A549 (cell line): ENCODE data around the gene NCOA7. TPM values are rescaled to one million over a fixed set of nuclear protein-coding genes. Genes with fewer than 3 reads are reported as not detected.

Experiments
- ATAC-seq, 2 experiments: fragments of 200-7000 bp in 1 of 2; fragments of >200 bp in 1 of 2; cut with Nextera tagmentation in 1 of 2; cut with Tn5 transposase in 1 of 2; 3 replicates each; pipeline versions ENCODE4 v1.8.0 to v1.9.1; 2018 to 2020; ENCODE audit warnings: mild to moderate bottlenecking in 1 of 2, moderate library complexity in 1 of 2
- CTCF ChIA-PET: fragments of 300-600 bp; sonication (Branson Sonifier 250); formaldehyde crosslinking; extraction: SDS; loops from one replicate; lab custom pipeline; 2021; ENCODE audit warnings: antibody characterized with exemption, inconsistent platforms; lab: Yijun Ruan, JAX
- POLR2A ChIA-PET: fragments of 350-600 bp; formaldehyde crosslinking; extraction: SDS; loops from one replicate; lab custom pipeline; 2021; ENCODE audit warnings: antibody characterized with exemption, inconsistent platforms; lab: Yijun Ruan, JAX
- DNase-seq, 2 experiments: peaks; one replicate each; pipeline versions ENCODE4 v3.0.0 to v3.0.0-alpha.2; 2011 to 2016; ENCODE audit warnings: low read depth in 1 of 2, low spot score in 1 of 2
- FAIRE-seq: peaks from 2 replicates; lab custom pipeline; 2011; peaks lifted over from hg19 to GRCh38; lab: Jason Lieb, UNC
- H3K27ac ChIP-seq, 2 experiments: fragments of >200 bp; sonication (Bioruptor Twin); formaldehyde crosslinking; 3 replicates each; pipeline ENCODE4 v1.5.1; 2016 to 2017
- H3K4me1 ChIP-seq: fragments of >200 bp; sonication (Bioruptor Twin); formaldehyde crosslinking; 3 replicates; pipeline ENCODE4 v1.6.1; 2016
- H3K4me2 ChIP-seq: fragments of >200 bp; sonication (Bioruptor Twin); formaldehyde crosslinking; 3 replicates; pipeline ENCODE4 v1.6.1; 2016
- H3K4me3 ChIP-seq: fragments of >200 bp; sonication (Bioruptor Twin); formaldehyde crosslinking; 3 replicates; pipeline ENCODE4 v1.5.1; 2016
- H3K9me3 ChIP-seq: fragments of >200 bp; sonication (Bioruptor Twin); formaldehyde crosslinking; 3 replicates; pipeline ENCODE4 v1.6.1; 2016
- BCL3 ChIP-seq: fragments of >200 bp; sonication (Bioruptor Twin); formaldehyde crosslinking; IDR thresholded peaks from 3 replicates; pipeline ENCODE4 v1.6.1; 2016
- CBX2 ChIP-seq: fragments of 200-600 bp; sonication (generic); IDR thresholded peaks from 2 replicates; pipeline ENCODE4 v1.6.1; 2016; ENCODE audit warnings: low read depth, mild to moderate bottlenecking, borderline replicate concordance
- CTCF ChIP-seq: fragments of >200 bp; sonication (Bioruptor Twin); formaldehyde crosslinking; IDR thresholded peaks from 3 replicates; pipeline ENCODE4 v1.5.1; 2016
- EHF ChIP-seq: fragments of 250-450 bp; sonication (Bioruptor Pico); IDR thresholded peaks from 2 replicates; pipeline ENCODE4 v1.5.0; 2020; ENCODE audit warnings: mild to moderate bottlenecking
- EHMT2 ChIP-seq: fragments of 200-600 bp; sonication (generic); IDR thresholded peaks from 2 replicates; pipeline ENCODE4 v1.6.1; 2016; ENCODE audit warnings: antibody characterized with exemption, low read depth, mild to moderate bottlenecking, moderate library complexity
- FOSB ChIP-seq: fragments of 250-450 bp; sonication (Bioruptor Pico); IDR thresholded peaks from 2 replicates; pipeline ENCODE4 v1.5.0; 2020; ENCODE audit warnings: mild to moderate bottlenecking, moderate library complexity
- FOSL2 ChIP-seq, 2 experiments: fragments of 450-650 bp in 1 of 2; fragments of >200 bp in 1 of 2; sonication (Bioruptor Twin) in 1 of 2; formaldehyde crosslinking; IDR thresholded peaks; 2 replicates each; pipeline versions ENCODE4 v1.5.0 to v1.6.1; 2016 to 2020; ENCODE audit warnings: mild to moderate bottlenecking in 1 of 2, moderate library complexity in 1 of 2
- HOXB5 ChIP-seq: fragments of 250-450 bp; sonication (Bioruptor Pico); IDR thresholded peaks from 2 replicates; pipeline ENCODE4 v1.5.0; 2020; ENCODE audit warnings: mild to moderate bottlenecking, moderate library complexity
- JUNB ChIP-seq: fragments of >200 bp; sonication (Bioruptor Twin); formaldehyde crosslinking; IDR thresholded peaks from 2 replicates; pipeline ENCODE4 v1.6.1; 2016
- KDM5A ChIP-seq: fragments of 200-600 bp; sonication (generic); IDR thresholded peaks from 2 replicates; pipeline ENCODE4 v1.6.1; 2016; ENCODE audit warnings: antibody characterized with exemption, mild to moderate bottlenecking
- MAFK ChIP-seq: fragments of 450-650 bp; IDR thresholded peaks from 2 replicates; pipeline ENCODE4 v1.6.1; 2014; ENCODE audit not compliant: partially characterized antibody
- MAZ ChIP-seq: fragments of 150-350 bp; IDR thresholded peaks from 2 replicates; pipeline ENCODE4 v1.6.1; 2014; ENCODE audit warnings: antibody characterized with exemption, low read depth, low read length, borderline replicate concordance
- MYC ChIP-seq: IDR thresholded peaks from 2 replicates; pipeline ENCODE4 v1.6.1; 2012; ENCODE audit warnings: mild to moderate bottlenecking, inconsistent platforms, low read length, improper control_type of control experiment, borderline replicate concordance
- NR3C1 ChIP-seq: fragments of >200 bp; sonication (Bioruptor Twin); formaldehyde crosslinking; IDR thresholded peaks from 3 replicates; pipeline ENCODE4 v1.6.1; 2017
- RAD21 ChIP-seq, 2 experiments: fragments of >200 bp in 1 of 2; sonication (Bioruptor Twin) in 1 of 2; formaldehyde crosslinking in 1 of 2; IDR thresholded peaks in 1 of 2; conservative IDR thresholded peaks in 1 of 2; 2 replicates in 1 of 2; 3 replicates in 1 of 2; pipeline ENCODE4 v1.6.1; 2012 to 2018; ENCODE audit warnings: inconsistent platforms in 1 of 2
- RARB ChIP-seq: fragments of 250-450 bp; sonication (Bioruptor Pico); IDR thresholded peaks from 2 replicates; pipeline ENCODE4 v1.8.0; 2021; ENCODE audit warnings: mild to moderate bottlenecking, moderate library complexity
- RFX5 ChIP-seq: fragments of 450-650 bp; IDR thresholded peaks from 2 replicates; pipeline ENCODE4 v1.7.1; 2014; ENCODE audit warnings: antibody characterized with exemption, mild to moderate bottlenecking, moderate library complexity
- SMC3 ChIP-seq: fragments of >200 bp; sonication (Bioruptor Twin); formaldehyde crosslinking; IDR thresholded peaks from 3 replicates; pipeline ENCODE4 v1.6.1; 2018; ENCODE audit warnings: inconsistent platforms
- TP53 ChIP-seq: fragments of 250-450 bp; sonication (Bioruptor Pico); IDR thresholded peaks from 2 replicates; pipeline ENCODE4 v1.5.0; 2021; ENCODE audit warnings: mild to moderate bottlenecking, moderate library complexity
- USF2 ChIP-seq: fragments of 450-650 bp; IDR thresholded peaks from 2 replicates; pipeline ENCODE4 v1.6.1; 2014; ENCODE audit warnings: antibody characterized with exemption
- ZFP36 ChIP-seq: fragments of 450-650 bp; IDR thresholded peaks from 2 replicates; pipeline ENCODE4 v1.6.1; 2014; ENCODE audit warnings: borderline replicate concordance; ENCODE audit not compliant: partially characterized antibody
- ZSCAN20 ChIP-seq: fragments of 250-450 bp; sonication (Bioruptor Pico); IDR thresholded peaks from 2 replicates; pipeline ENCODE4 v1.8.0; 2022; ENCODE audit warnings: mild to moderate bottlenecking, moderate library complexity
- WGBS: methylation state at CpG from one replicate; pipeline ENCODE4 v1.1.6; 2017; ENCODE audit errors: missing lambda C conversion rate; 5-methylcytosine and 5-hydroxymethylcytosine counted together
- polyA plus RNA-seq, 4 experiments: library from polyadenylated mRNA; depleted of rRNA in 3 of 4; stranded (reverse); fragments of >200 nt; fragmentation: RNase III in 1 of 4; extraction: RNeasy Plus Mini Kit Qiagen cat#74134 plus additional on column Dnase treatment in 1 of 4; gene quantifications; 2 replicates in 3 of 4; 3 replicates in 1 of 4; pipeline ENCODE4 v1.2.3, GENCODE V29; 2011 to 2017

NCOA7 gene
- polyA plus RNA-seq, 2 of the 4 experiments (the other 2 are of a cell fraction), result 66.4 to 195 TPM

DNA sequence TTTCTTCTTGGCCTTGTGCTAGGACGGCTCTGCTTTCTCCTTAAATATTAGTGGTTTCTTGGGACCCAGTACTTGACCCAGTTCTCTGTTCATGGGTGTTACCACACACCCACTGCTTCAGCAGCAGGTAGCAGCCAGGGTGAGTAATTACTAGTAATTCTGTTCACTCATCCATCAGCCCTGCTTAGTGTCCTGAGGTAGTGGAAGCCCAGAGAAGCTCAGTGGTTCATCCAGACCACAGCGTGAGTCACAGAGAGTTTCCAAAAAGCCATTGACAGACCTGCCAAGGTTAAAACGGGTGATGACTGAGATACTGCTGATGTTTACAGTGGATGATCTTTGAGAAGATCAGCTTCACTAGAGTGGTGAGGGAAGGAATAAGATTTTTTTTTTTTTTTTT, 114.1 kb downstream of the NCOA7 start:
- TF ChIP-seq MAZ, result no peak
- TF ChIP-seq FOSB (CRISPR knock-in tag), result no peak
- no peak for TF ChIP-seq SMC3
- TF ChIP-seq RFX5, result no peak
- no peak for TF ChIP-seq CBX2
- no peak for TF ChIP-seq EHMT2
- TF ChIP-seq HOXB5 (CRISPR knock-in tag), result no peak
- TF ChIP-seq MAFK, result no peak
- TF ChIP-seq FOSL2 (IDR thresholded peaks at IDR 0.05), result no peak
- TF ChIP-seq FOSL2 (CRISPR knock-in tag; IDR thresholded peaks at IDR 0.05), result no peak
- TF ChIP-seq RARB (CRISPR knock-in tag), result no peak
- no peak for TF ChIP-seq BCL3
- no peak for TF ChIP-seq JUNB
- TF ChIP-seq KDM5A, result no peak
- TF ChIP-seq USF2, result no peak
- TF ChIP-seq TP53, result no peak
- TF ChIP-seq ZFP36, result no peak
- no peak for TF ChIP-seq MYC
- no peak for TF ChIP-seq NR3C1
- no peak overlapping the region for H3K4me3 ChIP-seq
- H3K9me3 ChIP-seq, result no peaks in the 10 kb centered on the region
- DNase-seq (no peak), ATAC-seq (peak; percentile 49 to 60; a peak in 5 of 6 replicates), FAIRE-seq (no peak)
- CTCF ChIA-PET, result interaction anchor here (0.6 to 2.0 kb wide), 12 partner anchors 13 to 1592 kb away, joined by 3 to 9 read pairs (median 3); partner anchors contain the start of gene HINT3
- H3K4me1 ChIP-seq, result peaks cover 88% of the 10 kb centered on the region
- POLR2A ChIA-PET, result interaction anchor here (1.2 kb wide), 1 partner anchor 9 kb away, joined by 3 read pairs; no protein-coding TSS in a partner anchor
- peak overlapping the region; percentile 43 to 97; a peak in 5 of 6 replicates for H3K27ac ChIP-seq
- 44% methylated on average over 3 of the region's 3 CpGs for WGBS
- peak overlapping the region; percentile 88 for H3K4me2 ChIP-seq

- no peak for TF ChIP-seq MAFK
- no peak for TF ChIP-seq ZSCAN20 (CRISPR knock-in tag)
- TF ChIP-seq CTCF, result peak; percentile 47
- TF ChIP-seq EHF (CRISPR knock-in tag), result no peak
- no peak for TF ChIP-seq MYC
- 0 out of 3 replicates have a peak, but pooled peaks have one; percentile 31 for TF ChIP-seq SMC3
- peak; percentile 19 to 44; a peak in 4 of 5 replicates for TF ChIP-seq RAD21 (conservative IDR thresholded peaks at IDR 0.05 in 1 of 2, IDR thresholded peaks at IDR 0.05 in 1 of 2)
- Histone ChIP-seq H3K9me3 (no peaks in the 10 kb centered on the region), H3K4me2 (peak overlapping the region; percentile 15; the same call in 1 of the 3 replicates), H3K27ac (peak overlapping the region; percentile 35 to 97; a peak in 4 of 6 replicates), H3K4me3 (no peak overlapping the region), H3K4me1 (peaks cover 88% of the 10 kb centered on the region)
- DNase-seq (peak in 1 of 2 experiments; percentile 25), FAIRE-seq (no peak), ATAC-seq (peak; percentile 63 to 74; a peak in 4 of 6 replicates)
- CTCF ChIA-PET, result interaction anchor here (0.7 to 2.0 kb wide), 11 partner anchors 10 to 115 kb away, joined by 3 to 6 read pairs (median 3); no protein-coding TSS in a partner anchor
- POLR2A ChIA-PET, result no interaction called here
- WGBS, result 68% methylated on average over 5 of the region's 5 CpGs
Measured at GRCh38 chr6:125906158-125906998, 115.6 kb downstream of the NCOA7 start.
